ENCODE data around the gene PCDHGB5.
"Not testable (repeated sequence)": the region's sequence is repeated elsewhere in the genome, so short reads cannot be mapped to it uniquely, and the experiment has no call there.

The PCDHGB5 gene

GRCh38 chr5:141394401-141395187 lies 3.2 kb upstream of the PCDHGB5 start:
- H3K36me3 ChIP-seq (ENCODE audit: control insufficient read depth, insufficient read depth, low read length) = peaks cover 12% of the 10 kb centered on the region
- not testable (repeated sequence) for H3K4me1 ChIP-seq (ENCODE audit: control insufficient read depth, insufficient read depth, low read length); H3K27me3 ChIP-seq (ENCODE audit: control insufficient read depth, insufficient read depth, low read length, poor library complexity, severe bottlenecking); H3K9me3 ChIP-seq (ENCODE audit: control insufficient read depth, low read length); H3K4me3 ChIP-seq (ENCODE audit: insufficient read depth, low read depth, low read length); H3K27ac ChIP-seq (ENCODE audit: insufficient read depth, low read depth, low read length, poor library complexity, severe bottlenecking)
- 96 to 97% methylated on average over 40 to 41 of the region's 53 CpGs for WGBS, 2 experiments

GRCh38 chr5:141398608-141399007 lies 861 bp downstream of the PCDHGB5 start:
- Histone ChIP-seq H3K4me3 (ENCODE audit: insufficient read depth, low read depth, low read length) (no peak overlapping the region), H3K27me3 (ENCODE audit: control insufficient read depth, insufficient read depth, low read length, poor library complexity, severe bottlenecking) (no peaks in the 10 kb centered on the region), H3K36me3 (ENCODE audit: control insufficient read depth, insufficient read depth, low read length) (no peaks in the 10 kb centered on the region), H3K4me1 (ENCODE audit: control insufficient read depth, insufficient read depth, low read length) (no peaks in the 10 kb centered on the region), H3K27ac (ENCODE audit: insufficient read depth, low read depth, low read length, poor library complexity, severe bottlenecking) (no peak overlapping the region), H3K9me3 (ENCODE audit: control insufficient read depth, low read length) (peaks cover 3% of the 10 kb centered on the region)
- 93 to 96% methylated on average over 15 of the region's 15 CpGs for WGBS, 2 experiments

DNA sequence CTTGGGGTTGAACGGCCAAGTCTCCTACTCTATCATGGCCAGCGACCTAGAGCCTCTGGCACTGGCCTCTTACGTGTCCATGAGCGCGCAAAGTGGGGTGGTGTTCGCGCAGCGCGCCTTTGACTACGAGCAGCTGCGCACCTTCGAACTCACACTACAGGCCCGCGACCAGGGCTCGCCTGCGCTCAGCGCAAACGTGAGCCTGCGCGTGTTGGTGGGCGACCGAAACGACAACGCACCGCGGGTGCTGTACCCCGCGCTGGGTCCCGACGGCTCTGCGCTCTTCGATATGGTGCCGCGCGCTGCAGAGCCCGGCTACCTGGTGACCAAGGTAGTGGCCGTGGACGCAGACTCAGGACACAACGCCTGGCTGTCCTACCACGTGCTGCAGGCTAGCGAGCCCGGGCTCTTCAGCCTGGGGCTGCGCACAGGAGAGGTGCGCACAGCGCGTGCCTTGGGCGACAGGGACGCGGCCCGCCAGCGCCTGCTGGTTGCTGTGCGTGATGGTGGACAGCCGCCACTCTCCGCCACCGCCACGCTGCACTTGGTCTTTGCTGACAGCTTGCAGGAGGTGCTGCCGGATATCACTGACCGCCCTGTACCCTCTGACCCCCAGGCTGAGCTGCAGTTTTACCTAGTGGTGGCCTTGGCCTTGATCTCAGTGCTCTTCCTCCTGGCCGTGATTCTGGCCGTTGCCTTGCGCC lies 2.0 kb downstream of the PCDHGB5 start:
- no peaks in the 10 kb centered on the region for H3K36me3 ChIP-seq (ENCODE audit: control insufficient read depth, insufficient read depth, low read length)
- H3K27ac ChIP-seq (ENCODE audit: insufficient read depth, low read depth, low read length, poor library complexity, severe bottlenecking) = no peak overlapping the region
- H3K27me3 ChIP-seq (ENCODE audit: control insufficient read depth, insufficient read depth, low read length, poor library complexity, severe bottlenecking) = no peaks in the 10 kb centered on the region
- H3K4me1 ChIP-seq (ENCODE audit: control insufficient read depth, insufficient read depth, low read length) = no peaks in the 10 kb centered on the region
- 97% methylated on average over 61 of the region's 61 CpGs for WGBS, 2 experiments
- peaks cover 3% of the 10 kb centered on the region for H3K9me3 ChIP-seq (ENCODE audit: control insufficient read depth, low read length)
- no peak overlapping the region for H3K4me3 ChIP-seq (ENCODE audit: insufficient read depth, low read depth, low read length)

DNA sequence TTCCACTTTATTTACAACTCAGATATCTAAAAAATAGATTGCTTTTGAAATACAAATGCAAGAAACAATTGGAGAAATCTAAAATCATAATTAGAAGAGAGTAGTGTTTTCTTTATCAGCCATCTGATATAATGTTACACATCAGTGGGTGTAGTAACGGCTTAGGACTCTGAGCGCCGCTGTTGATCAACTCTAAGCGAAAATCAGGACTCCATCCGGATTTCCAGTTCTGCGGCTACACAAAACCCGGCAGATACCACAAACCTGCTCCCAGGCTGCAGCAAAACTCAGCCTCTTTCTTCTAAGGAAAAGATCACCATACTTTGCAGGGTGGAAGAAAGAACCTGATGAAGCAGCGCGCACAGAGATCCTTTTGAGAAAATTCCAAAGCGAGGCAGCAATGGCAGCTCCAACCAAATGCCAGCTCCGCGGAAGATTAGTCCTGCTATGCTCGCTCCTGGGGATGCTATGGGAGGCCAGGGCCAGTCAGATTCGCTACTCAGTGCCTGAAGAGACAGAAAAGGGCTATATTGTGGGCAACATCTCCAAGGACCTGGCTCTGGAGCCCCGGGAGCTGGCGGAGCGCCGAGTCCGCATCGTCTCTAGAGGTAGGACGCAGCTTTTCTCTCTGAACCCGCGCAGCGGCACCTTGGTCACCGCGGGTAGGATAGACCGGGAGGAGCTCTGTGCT lies 5.0 kb downstream of the PCDHGB5 start, which contains the start of gene PCDHGA9:
TSS of gene PCDHGA9 (plus strand) at position 226 of the 691 bp plus-strand sequence. CDS start at position 401, 175 bp downstream.
- Histone ChIP-seq H3K9me3 (ENCODE audit: control insufficient read depth, low read length) (peaks cover 3% of the 10 kb centered on the region), H3K36me3 (ENCODE audit: control insufficient read depth, insufficient read depth, low read length) (no peaks in the 10 kb centered on the region), H3K27ac (ENCODE audit: insufficient read depth, low read depth, low read length, poor library complexity, severe bottlenecking) (no peak within 1 kb of the TSS), H3K27me3 (ENCODE audit: control insufficient read depth, insufficient read depth, low read length, poor library complexity, severe bottlenecking) (no peaks in the 10 kb centered on the region), H3K4me3 (ENCODE audit: insufficient read depth, low read depth, low read length) (no peak within 1 kb of the TSS), H3K4me1 (ENCODE audit: control insufficient read depth, insufficient read depth, low read length) (no peaks in the 10 kb centered on the region)
- WGBS, 2 experiments = 95% methylated on average over 27 of the region's 27 CpGs

DNA sequence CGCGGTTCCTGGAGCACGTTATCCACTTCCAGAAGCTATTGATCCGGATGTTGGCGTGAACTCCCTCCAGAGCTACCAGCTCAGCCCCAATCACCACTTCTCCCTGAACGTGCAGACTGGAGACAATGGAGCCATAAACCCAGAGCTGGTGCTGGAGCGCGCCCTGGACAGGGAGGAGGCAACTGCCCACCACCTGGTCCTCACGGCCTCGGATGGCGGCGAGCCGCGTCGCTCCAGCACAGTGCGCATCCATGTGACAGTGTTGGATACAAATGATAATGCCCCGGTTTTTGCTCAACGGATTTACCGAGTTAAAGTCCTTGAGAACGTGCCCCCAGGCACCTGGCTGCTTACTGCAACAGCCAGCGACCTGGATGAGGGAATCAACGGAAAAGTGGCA lies 5.6 kb downstream of the PCDHGB5 start:
- Histone ChIP-seq H3K4me3 (ENCODE audit: insufficient read depth, low read depth, low read length) (no peak overlapping the region), H3K27ac (ENCODE audit: insufficient read depth, low read depth, low read length, poor library complexity, severe bottlenecking) (no peak overlapping the region), H3K9me3 (ENCODE audit: control insufficient read depth, low read length) (peaks cover 3% of the 10 kb centered on the region), H3K27me3 (ENCODE audit: control insufficient read depth, insufficient read depth, low read length, poor library complexity, severe bottlenecking) (no peaks in the 10 kb centered on the region), H3K36me3 (ENCODE audit: control insufficient read depth, insufficient read depth, low read length) (no peaks in the 10 kb centered on the region), H3K4me1 (ENCODE audit: control insufficient read depth, insufficient read depth, low read length) (no peaks in the 10 kb centered on the region)
- 95 to 96% methylated on average over 22 of the region's 22 CpGs for WGBS, 2 experiments

GRCh38 chr5:141407790-141408505 lies 10.2 kb downstream of the PCDHGB5 start, which contains the start of gene PCDHGB6:
Gene PCDHGB6 (plus strand): TSS chr5:141408021. CDS start chr5:141408203, 182 bp downstream.
- peak within 1 kb of the TSS; percentile 41 for H3K4me3 ChIP-seq (ENCODE audit: insufficient read depth, low read depth, low read length)
- peaks cover 13% of the 10 kb centered on the region for H3K36me3 ChIP-seq (ENCODE audit: control insufficient read depth, insufficient read depth, low read length)
- not testable (repeated sequence) for H3K9me3 ChIP-seq (ENCODE audit: control insufficient read depth, low read length); H3K27me3 ChIP-seq (ENCODE audit: control insufficient read depth, insufficient read depth, low read length, poor library complexity, severe bottlenecking); H3K4me1 ChIP-seq (ENCODE audit: control insufficient read depth, insufficient read depth, low read length)
- H3K27ac ChIP-seq (ENCODE audit: insufficient read depth, low read depth, low read length, poor library complexity, severe bottlenecking) = peak within 1 kb of the TSS; percentile 79
- 25 to 27% methylated on average over 50 to 51 of the region's 51 CpGs for WGBS, 2 experiments

DNA sequence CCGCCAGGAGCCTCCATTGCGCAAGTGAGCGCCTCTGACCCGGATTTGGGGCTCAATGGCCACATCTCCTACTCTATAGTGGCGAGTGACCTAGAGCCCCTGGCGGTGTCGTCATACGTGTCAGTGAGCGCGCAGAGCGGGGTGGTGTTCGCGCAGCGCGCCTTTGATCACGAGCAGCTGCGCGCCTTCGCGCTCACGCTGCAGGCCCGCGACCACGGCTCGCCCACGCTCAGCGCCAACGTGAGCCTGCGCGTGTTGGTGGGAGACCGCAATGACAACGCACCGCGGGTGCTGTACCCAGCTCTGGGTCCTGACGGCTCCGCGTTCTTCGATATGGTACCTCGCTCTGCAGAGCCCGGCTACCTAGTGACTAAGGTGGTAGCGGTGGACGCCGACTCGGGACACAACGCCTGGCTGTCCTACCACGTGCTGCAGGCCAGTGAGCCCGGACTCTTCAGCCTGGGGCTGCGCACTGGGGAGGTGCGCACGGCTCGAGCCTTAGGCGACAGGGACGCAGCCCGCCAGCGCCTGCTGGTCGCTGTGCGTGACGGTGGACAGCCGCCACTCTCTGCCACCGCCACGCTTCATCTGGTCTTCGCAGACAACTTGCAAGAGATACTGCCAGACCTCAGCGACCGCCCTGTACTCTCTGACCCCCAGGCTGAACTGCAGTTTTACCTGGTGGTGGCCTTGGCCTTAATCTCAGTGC lies 12.0 kb downstream of the PCDHGB5 start:
- Histone ChIP-seq H3K4me1 (ENCODE audit: control insufficient read depth, insufficient read depth, low read length) (no peaks in the 10 kb centered on the region), H3K4me3 (ENCODE audit: insufficient read depth, low read depth, low read length) (peak overlapping the region; percentile 5), H3K9me3 (ENCODE audit: control insufficient read depth, low read length) (peaks cover 6% of the 10 kb centered on the region), H3K27me3 (ENCODE audit: control insufficient read depth, insufficient read depth, low read length, poor library complexity, severe bottlenecking) (no peaks in the 10 kb centered on the region), H3K27ac (ENCODE audit: insufficient read depth, low read depth, low read length, poor library complexity, severe bottlenecking) (no peak overlapping the region), H3K36me3 (ENCODE audit: control insufficient read depth, insufficient read depth, low read length) (peaks cover 29% of the 10 kb centered on the region)
- WGBS, 2 experiments = 97% methylated on average over 64 of the region's 64 CpGs

DNA sequence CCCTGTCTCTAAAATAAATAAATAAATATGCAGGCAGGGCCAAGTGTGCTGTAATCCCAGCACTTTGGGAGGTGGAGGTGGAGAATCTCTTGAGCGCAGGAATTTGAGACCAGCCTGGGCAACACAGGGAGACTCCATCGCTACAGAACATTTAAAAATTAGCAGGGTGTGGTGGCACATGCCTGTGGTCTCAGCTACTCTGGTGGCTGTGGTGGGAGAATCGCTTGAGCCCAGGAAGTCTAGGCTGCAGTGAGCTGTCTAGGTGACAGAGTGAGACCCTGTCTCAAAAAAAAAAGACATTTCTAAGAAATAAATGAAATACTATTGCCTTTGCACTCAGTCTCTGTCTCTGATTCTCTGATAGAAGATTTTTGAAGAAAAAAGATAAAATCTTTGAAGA lies 13.8 kb downstream of the PCDHGB5 start:
- Histone ChIP-seq H3K4me3 (ENCODE audit: insufficient read depth, low read depth, low read length) (no peak overlapping the region), H3K9me3 (ENCODE audit: control insufficient read depth, low read length) (peaks cover 8% of the 10 kb centered on the region), H3K36me3 (ENCODE audit: control insufficient read depth, insufficient read depth, low read length) (peaks cover 43% of the 10 kb centered on the region), H3K4me1 (ENCODE audit: control insufficient read depth, insufficient read depth, low read length) (no peaks in the 10 kb centered on the region), H3K27ac (ENCODE audit: insufficient read depth, low read depth, low read length, poor library complexity, severe bottlenecking) (no peak overlapping the region), H3K27me3 (ENCODE audit: control insufficient read depth, insufficient read depth, low read length, poor library complexity, severe bottlenecking) (no peaks in the 10 kb centered on the region)
- WGBS, 2 experiments = 92 to 97% methylated on average over 3 of the region's 3 CpGs

DNA sequence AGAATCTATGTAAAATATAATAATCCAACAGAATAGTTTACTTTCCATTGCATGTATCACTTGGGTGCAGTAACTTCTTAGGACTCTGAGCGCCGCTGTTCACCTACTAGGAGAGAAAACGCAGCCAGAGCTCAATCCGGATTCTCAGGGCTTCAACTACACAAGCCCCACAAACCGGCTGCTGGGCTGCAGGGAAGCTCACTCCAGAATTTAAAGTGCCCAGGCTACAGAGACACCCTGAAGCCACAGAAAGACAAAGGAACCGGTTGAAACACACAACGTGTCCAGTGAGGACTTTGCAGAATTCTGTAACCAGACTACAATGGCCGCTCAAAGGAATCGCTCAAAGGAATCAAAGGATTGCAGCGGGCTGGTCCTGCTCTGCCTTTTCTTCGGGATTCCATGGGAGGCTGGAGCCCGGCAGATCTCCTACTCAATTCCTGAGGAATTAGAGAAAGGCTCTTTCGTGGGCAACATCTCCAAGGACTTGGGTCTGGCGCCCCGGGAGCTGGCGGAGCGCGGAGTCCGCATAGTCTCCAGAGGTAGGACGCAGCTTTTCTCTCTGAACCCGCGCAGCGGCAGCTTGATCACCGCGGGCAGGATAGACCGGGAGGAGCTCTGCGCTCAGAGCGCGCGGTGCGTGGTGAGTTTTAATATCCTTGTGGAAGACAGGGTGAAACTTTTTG lies 15.2 kb downstream of the PCDHGB5 start, which contains the start of gene PCDHGA10:
TSS of gene PCDHGA10 (plus strand) at position 134 of the 686 bp plus-strand sequence. CDS start at position 323, 189 bp downstream.
- Histone ChIP-seq H3K4me1 (ENCODE audit: control insufficient read depth, insufficient read depth, low read length) (no peaks in the 10 kb centered on the region), H3K36me3 (ENCODE audit: control insufficient read depth, insufficient read depth, low read length) (peaks cover 48% of the 10 kb centered on the region), H3K27me3 (ENCODE audit: control insufficient read depth, insufficient read depth, low read length, poor library complexity, severe bottlenecking) (no peaks in the 10 kb centered on the region), H3K4me3 (ENCODE audit: insufficient read depth, low read depth, low read length) (peak within 1 kb of the TSS; percentile 46), H3K27ac (ENCODE audit: insufficient read depth, low read depth, low read length, poor library complexity, severe bottlenecking) (peak within 1 kb of the TSS; percentile 17), H3K9me3 (ENCODE audit: control insufficient read depth, low read length) (peaks cover 8% of the 10 kb centered on the region)
- 42 to 49% methylated on average over 31 of the region's 31 CpGs for WGBS, 2 experiments
